Fibroblast of mammary gland (primary cell): ENCODE data around the gene BCO2.
"Not testable (repeated sequence)": the region's sequence is repeated elsewhere in the genome, so short reads cannot be mapped to it uniquely, and the experiment has no call there.

ENCODE experiments used
- DNase-seq: peaks from one replicate; pipeline ENCODE4 v3.0.0-alpha.2; 2010; ENCODE audit warnings: low read depth
- H3K4me3 ChIP-seq: 2 replicates; pipeline ENCODE4 v1.5.1; 2011; ENCODE audit warnings: low read depth, mild to moderate bottlenecking, low read length, moderate library complexity; ENCODE audit not compliant: control insufficient read depth
- CTCF ChIP-seq: conservative IDR thresholded peaks from 2 replicates; pipeline ENCODE4 v1.5.1; 2011; ENCODE audit warnings: low read depth, low read length, inconsistent platforms; ENCODE audit not compliant: control insufficient read depth, insufficient read depth

BCO2 gene

DNA sequence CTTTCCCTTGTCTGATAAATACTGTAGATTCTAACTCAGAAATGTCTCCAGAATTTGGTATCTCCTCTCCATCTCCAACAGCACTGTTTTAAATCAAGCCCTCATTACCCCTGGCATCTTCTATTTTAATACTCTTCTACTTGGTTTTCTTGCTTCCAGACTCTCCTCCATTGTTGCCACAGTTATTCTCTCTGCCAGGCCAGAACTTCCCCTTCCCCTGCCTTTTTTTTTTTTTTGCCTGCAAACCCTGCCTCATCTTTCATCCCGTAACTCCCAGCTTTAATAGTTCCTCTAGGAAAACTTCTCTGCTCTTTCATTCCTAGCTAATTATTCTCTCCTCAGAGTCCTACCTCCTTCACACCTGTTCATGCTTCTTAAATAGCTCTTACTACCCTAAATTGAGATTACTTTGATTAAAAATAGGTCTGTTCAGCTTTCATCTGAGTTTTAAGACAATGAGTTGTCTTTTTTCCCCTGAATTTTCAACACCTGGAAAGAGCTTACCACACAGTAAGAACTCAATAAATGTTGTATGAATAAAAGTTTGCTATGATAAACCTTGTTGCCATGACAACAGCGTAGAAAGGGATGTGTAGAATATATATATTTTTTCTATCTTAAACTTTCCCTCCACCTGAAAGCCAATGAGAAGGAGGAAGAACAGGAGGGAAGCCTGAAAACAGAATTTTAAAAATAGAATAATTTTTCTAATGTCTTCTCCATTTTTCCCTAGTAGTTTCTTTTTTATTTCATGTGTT, 15.0 kb upstream of the BCO2 start:
- no peak for DNase-seq
- TF ChIP-seq CTCF, result no peak
- no peak overlapping the region for H3K4me3 ChIP-seq

GRCh38 chr11:112161012-112161411, 14.3 kb upstream of the BCO2 start:
- DNase-seq, result peak; percentile 27
- no peak overlapping the region for H3K4me3 ChIP-seq

DNA sequence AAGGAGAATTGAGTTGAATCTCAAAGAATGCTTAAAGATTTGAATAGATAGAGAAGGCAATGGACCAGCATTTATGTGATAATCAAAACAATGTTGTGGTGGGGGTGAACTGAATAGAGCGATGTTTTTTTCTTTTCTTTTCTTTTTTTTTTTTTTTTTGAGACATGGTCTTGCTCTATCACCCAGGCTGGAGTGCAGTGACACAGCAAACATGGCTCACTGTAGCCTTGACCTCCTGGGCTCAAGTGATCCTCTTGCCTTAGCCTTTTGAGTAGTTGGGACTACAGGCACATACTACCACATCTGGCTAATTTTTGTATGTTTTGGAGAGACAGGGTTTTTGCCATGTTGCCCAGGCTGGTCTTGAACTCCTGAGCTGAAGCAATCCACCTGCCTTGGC, 13.1 kb upstream of the BCO2 start:
- H3K4me3 ChIP-seq, DNase-seq: not testable (repeated sequence)

More at GRCh38 chr11:112161012-112161411, 14.3 kb upstream of the BCO2 start:
- no peak for TF ChIP-seq CTCF

- TF ChIP-seq CTCF, result no peak
- no peak overlapping the region for H3K4me3 ChIP-seq
- no peak for DNase-seq
These were observed 12.4 kb upstream of the BCO2 start for GRCh38 chr11:112162761-112163546.

GRCh38 chr11:112163875-112164685, 11.2 kb upstream of the BCO2 start, which contains the start of gene IL18:
Gene IL18 (minus strand): TSS chr11:112164094. CDS start chr11:112155053, 9,041 bp downstream.
- H3K4me3 ChIP-seq, result no peak within 1 kb of the TSS
- DNase-seq, result no peak
- TF ChIP-seq CTCF, result no peak

DNA sequence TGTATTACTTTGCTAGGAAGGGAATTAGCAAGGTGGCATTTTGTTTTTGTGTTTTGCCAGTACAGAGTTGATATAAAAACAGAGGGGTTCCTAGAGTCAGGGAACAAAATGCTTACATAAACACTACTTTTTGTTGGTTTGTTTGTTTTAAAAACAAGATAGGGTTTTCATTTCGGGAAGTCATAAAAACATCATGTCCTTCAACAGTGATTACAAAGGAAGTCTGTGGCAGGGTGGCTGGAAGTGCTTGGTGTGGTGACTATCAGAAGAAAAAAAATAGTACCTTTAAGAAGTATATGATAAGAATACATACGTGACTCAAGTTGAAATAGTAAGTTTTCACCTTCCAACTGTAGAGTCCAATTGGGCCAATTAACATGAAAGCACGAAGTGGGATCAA, 10.3 kb upstream of the BCO2 start:
- no peak for DNase-seq
- H3K4me3 ChIP-seq, result no peak overlapping the region
- TF ChIP-seq CTCF, result no peak
